ENCODE data around the gene TTLL1.
"Not testable (repeated sequence)": the region's sequence is repeated elsewhere in the genome, so short reads cannot be mapped to it uniquely, and the experiment has no call there.

TTLL1 gene

GRCh38 chr22:43008921-43009320 lies 80.3 kb downstream of the TTLL1 start:
- DNase-seq = no peak

- no peak for DNase-seq
Measured at GRCh38 chr22:43008509-43008908, 80.7 kb downstream of the TTLL1 start.

GRCh38 chr22:43007519-43008102 lies 81.6 kb downstream of the TTLL1 start:
- no peak for DNase-seq

GRCh38 chr22:43006753-43007152 lies 82.4 kb downstream of the TTLL1 start:
- no peak for DNase-seq

- no peak for DNase-seq
Measured at GRCh38 chr22:43006016-43006505, 83.1 kb downstream of the TTLL1 start.

GRCh38 chr22:43005106-43005505 lies 84.1 kb downstream of the TTLL1 start:
- DNase-seq = no peak

- no peak for DNase-seq
Measured at GRCh38 chr22:43004362-43005035, 84.7 kb downstream of the TTLL1 start.

GRCh38 chr22:43002202-43002586 lies 87.0 kb downstream of the TTLL1 start:
- DNase-seq = no peak

GRCh38 chr22:43001271-43002201 lies 87.7 kb downstream of the TTLL1 start:
- DNase-seq = no peak

- DNase-seq = no peak
Measured at GRCh38 chr22:43000441-43001175, 88.6 kb downstream of the TTLL1 start.

GRCh38 chr22:42997582-42998090 lies 91.6 kb downstream of the TTLL1 start:
- DNase-seq = no peak

GRCh38 chr22:42996646-42997365 lies 92.4 kb downstream of the TTLL1 start:
- no peak for DNase-seq

- DNase-seq = not testable (repeated sequence)
Measured at GRCh38 chr22:42995654-42996053, 93.5 kb downstream of the TTLL1 start.

- DNase-seq = no peak
Measured at GRCh38 chr22:42994917-42995562, 94.2 kb downstream of the TTLL1 start.

GRCh38 chr22:42994276-42994916 lies 94.8 kb downstream of the TTLL1 start:
- DNase-seq = no peak

GRCh38 chr22:42993651-42994275 lies 95.4 kb downstream of the TTLL1 start:
- DNase-seq = no peak

- DNase-seq = no peak
Measured at GRCh38 chr22:42992886-42993479, 96.2 kb downstream of the TTLL1 start.

GRCh38 chr22:42992092-42992491 lies 97.1 kb downstream of the TTLL1 start:
- DNase-seq = no peak

GRCh38 chr22:42991010-42991651 lies 98.1 kb downstream of the TTLL1 start:
- DNase-seq = no peak

Measured in NCI-H774 (cell line).